Kidney epithelial cell (primary cell): ENCODE measurements around the gene H3-3A. TPM values are rescaled to one million over a fixed set of nuclear protein-coding genes. Genes with fewer than 3 reads are reported as not detected.
A peak's percentile ranks its signal among the peaks of the same experiment; 100 is the strongest.
"Not testable (repeated sequence)": the region's sequence is repeated elsewhere in the genome, so short reads cannot be mapped to it uniquely, and the experiment has no call there.

Source experiments
- DNase-seq: peaks from one replicate; pipeline ENCODE4 v3.0.0-alpha.2; 2010; ENCODE audit warnings: low read depth
- H3K27me3 ChIP-seq: 2 replicates; pipeline ENCODE4 v1.6.0; 2011; ENCODE audit warnings: low read length; ENCODE audit not compliant: control insufficient read depth, insufficient read depth
- H3K36me3 ChIP-seq: 2 replicates; pipeline ENCODE4 v1.5.1; 2011; ENCODE audit warnings: low read length; ENCODE audit not compliant: control insufficient read depth, insufficient read depth
- H3K4me3 ChIP-seq: 2 replicates; pipeline ENCODE4 v1.5.1; 2011; ENCODE audit warnings: low read depth, mild to moderate bottlenecking, control low read depth, low read length
- total RNA-seq: library from RNA; depleted of rRNA; stranded (reverse); fragments of >200 nt; gene quantifications from 2 replicates; pipeline ENCODE4 v1.2.3, GENCODE V29; 2015
- TF ChIP-seq, protein P1 (sequence below): IDR thresholded peaks from 2 replicates; pipeline ENCODE4 v1.5.1; 2011; ENCODE audit warnings: mild to moderate bottlenecking, moderate library complexity, low read length, control low read depth, inconsistent platforms; ENCODE audit not compliant: insufficient read depth, poor library complexity, severe bottlenecking

The H3-3A gene
- total RNA-seq, 1 donor from 2014 or later: 353 TPM

DNA sequence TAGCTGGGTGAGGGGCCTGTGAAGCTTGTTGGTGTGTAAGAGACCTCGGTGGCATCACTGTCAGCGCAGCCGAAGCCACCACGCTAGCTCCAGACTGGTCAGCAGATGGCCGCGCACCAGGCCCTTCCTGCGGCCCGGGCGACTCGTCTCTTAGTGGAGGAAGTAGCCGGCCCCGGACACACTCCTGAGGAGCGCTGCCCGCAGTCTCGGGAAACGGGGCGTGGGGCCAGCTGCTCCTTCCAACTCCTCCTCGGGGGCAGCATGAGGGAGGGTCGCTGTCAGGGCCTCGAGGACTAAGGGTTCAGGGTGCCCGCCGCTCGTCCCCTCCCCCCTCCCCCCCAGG is 20.4 kb downstream of the H3-3A start:
- TF ChIP-seq, protein P1, sequence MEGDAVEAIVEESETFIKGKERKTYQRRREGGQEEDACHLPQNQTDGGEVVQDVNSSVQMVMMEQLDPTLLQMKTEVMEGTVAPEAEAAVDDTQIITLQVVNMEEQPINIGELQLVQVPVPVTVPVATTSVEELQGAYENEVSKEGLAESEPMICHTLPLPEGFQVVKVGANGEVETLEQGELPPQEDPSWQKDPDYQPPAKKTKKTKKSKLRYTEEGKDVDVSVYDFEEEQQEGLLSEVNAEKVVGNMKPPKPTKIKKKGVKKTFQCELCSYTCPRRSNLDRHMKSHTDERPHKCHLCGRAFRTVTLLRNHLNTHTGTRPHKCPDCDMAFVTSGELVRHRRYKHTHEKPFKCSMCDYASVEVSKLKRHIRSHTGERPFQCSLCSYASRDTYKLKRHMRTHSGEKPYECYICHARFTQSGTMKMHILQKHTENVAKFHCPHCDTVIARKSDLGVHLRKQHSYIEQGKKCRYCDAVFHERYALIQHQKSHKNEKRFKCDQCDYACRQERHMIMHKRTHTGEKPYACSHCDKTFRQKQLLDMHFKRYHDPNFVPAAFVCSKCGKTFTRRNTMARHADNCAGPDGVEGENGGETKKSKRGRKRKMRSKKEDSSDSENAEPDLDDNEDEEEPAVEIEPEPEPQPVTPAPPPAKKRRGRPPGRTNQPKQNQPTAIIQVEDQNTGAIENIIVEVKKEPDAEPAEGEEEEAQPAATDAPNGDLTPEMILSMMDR: no peak
- DNase-seq: no peak
- Histone ChIP-seq H3K27me3 (no peaks in the 10 kb centered on the region), H3K36me3 (no peaks in the 10 kb centered on the region), H3K4me3 (peak overlapping the region; percentile 68)

DNA sequence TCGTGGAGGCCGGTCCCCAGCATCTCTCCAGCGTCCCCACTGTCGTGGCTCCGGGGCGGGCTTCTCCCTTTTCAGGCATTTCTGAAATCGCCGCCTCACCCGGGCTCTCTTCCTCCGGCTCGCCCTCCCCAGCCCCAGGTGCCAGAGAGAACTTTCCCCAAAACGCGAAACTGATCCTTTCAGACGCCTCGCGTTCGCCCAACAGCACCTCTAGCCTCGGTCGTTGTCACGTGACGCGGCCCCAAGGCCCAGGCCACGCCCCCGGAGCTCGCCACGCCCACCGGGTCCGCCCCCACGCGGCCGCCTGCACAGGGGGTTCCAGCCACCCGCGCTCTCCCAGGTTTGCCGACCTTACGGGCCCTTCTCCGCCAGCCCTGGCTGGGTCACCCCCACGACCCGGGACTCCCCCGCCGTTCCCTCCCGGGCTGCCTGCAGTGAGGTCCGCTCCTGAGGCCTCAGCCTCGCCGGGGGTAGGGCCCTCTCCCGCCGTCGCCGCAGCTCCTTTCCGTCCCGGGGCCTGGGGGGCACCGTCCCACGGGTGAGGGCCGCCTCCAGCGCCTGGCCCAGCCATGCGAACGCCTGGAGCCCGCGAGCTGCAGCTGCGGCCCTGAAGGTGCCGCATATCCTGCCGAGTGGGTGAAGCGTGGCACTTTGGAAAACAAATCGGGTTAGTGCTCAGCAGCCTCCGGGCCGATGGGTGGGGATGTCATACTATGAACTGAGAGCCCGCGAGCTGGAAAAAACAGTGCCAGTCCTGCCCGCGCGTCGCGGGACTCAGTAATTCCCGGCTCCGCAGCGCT is 21.0 kb downstream of the H3-3A start:
- Histone ChIP-seq H3K36me3 (no peaks in the 10 kb centered on the region), H3K27me3 (no peaks in the 10 kb centered on the region), H3K4me3 (peak overlapping the region; percentile 68)
- no peak for DNase-seq
- TF ChIP-seq, protein P1: no peak

DNA sequence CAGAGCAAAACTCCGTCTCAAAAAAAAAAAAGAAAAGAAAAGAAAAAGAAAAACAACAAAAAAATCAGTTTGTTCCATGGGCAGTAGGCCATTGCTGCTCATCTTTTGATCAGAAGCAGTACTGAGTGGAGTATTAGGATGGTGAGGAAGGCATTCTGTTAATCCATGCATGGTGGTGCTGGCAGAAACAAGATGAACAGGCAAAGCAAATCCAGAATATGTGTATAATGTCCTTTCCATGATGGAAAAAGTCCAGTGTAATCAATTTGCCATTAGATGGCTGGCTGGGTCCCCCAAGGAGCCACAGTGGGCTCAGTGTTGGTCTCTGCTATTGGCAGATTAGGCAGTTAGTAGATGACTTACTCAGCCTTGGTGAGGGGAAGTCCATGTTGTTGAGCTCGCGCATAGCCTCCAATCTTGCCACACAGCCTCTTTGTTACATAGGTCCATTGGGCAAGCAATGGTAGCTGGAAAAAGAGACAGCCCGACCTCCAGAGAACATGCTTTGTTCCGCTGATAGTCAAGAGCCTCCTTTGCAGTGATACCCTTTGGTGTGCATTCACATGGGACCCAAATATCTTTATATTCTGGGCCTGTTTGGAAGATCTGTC is 23.3 kb downstream of the H3-3A start:
- DNase-seq: no peak
- Histone ChIP-seq H3K4me3 (no peak overlapping the region), H3K27me3 (no peaks in the 10 kb centered on the region), H3K36me3 (no peaks in the 10 kb centered on the region)
- TF ChIP-seq, protein P1: no peak

DNA sequence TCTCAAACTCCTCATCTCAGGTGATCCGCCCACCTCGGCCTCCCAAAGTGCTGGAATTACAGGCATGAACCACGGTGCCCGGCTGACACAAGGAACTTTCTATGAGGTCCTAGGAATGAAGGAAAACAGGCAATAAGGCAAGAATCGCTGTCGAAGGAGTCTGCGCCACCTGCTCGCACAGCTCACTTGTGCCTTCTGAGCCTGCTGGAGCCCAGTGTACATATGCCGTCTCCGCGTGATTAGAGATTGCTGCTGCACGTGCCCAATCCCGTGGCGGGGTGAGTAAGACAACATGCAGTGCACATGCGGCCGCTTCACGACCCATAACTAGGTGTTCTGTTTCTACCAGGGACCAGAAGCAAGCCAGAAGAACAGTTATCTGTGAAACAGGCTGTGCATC is 24.3 kb downstream of the H3-3A start:
- Histone ChIP-seq H3K27me3 (no peaks in the 10 kb centered on the region), H3K36me3 (no peaks in the 10 kb centered on the region), H3K4me3 (no peak overlapping the region)
- DNase-seq: no peak
- TF ChIP-seq, protein P1: no peak

DNA sequence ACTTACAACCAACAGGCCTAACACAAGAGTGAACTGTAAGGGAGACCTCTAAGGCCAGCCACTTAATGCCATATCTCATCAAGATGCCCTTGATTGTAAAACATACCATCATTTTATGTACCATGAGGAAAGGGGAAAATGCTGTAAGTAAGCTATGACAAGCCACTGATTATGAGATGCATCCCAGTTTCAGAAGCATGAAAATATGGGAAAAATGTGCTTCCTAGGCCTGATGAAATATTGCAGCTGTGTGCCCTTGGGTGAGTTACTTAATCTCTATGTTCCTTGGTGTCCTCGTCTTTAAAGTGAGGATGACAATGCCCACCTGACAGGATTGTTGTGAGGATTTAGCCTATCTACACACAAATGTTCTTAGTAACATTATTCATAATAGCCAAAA is 28.9 kb downstream of the H3-3A start:
- H3K36me3 ChIP-seq: no peaks in the 10 kb centered on the region
- DNase-seq: no peak
- TF ChIP-seq, protein P1: no peak
- H3K27me3 ChIP-seq: no peaks in the 10 kb centered on the region
- no peak overlapping the region for H3K4me3 ChIP-seq

DNA sequence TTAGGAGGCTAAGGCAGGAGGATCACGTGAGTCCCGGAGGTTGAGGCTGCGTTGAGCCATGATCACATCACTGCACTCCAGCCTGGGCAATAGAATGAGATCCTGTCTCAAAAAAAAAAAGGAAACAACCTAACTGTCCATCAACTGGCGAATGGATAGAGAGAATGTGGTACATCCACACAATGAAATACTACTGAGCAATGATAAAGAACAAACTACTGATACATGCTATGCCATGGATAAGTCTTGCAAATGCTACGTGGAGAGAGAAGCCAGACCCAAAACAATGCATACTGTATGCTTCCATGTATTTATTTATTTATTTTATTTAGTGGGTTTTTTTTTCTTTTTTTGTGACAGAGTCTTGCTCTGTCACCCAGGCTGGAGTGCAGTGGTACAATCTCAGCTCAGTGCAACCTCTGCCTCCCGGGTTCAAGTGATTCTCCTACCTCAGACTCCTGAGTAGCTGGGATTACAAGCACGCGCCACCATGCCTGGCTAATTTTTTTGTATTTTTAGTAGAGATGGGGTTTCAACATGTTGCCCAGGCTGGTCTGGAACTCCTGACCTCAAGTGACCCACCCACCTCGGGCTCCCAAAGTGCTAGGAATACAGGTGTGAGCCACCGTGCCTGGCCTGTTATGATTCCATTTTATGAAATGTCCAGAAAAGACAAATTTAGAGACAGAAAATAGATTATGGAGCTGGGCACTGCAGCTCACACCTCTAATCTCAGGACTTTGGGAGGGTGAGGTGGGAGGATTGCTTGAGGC is 29.7 kb downstream of the H3-3A start:
- H3K4me3 ChIP-seq, DNase-seq, H3K36me3 ChIP-seq, H3K27me3 ChIP-seq: not testable (repeated sequence)
